NCI-H460 (cell line): Measurements from ENCODE around the gene PDE11A. TPM values are rescaled to one million over a fixed set of nuclear protein-coding genes. Genes with fewer than 3 reads are reported as not detected.

Experiments used
- DNase-seq: peaks from one replicate; pipeline ENCODE4 v3.0.0-alpha.2; 2016; ENCODE audit warnings: low read depth; ENCODE audit errors: extremely low read depth
- total RNA-seq: library from RNA; depleted of rRNA; stranded (reverse); fragments of >200 nt; shearing (Covaris generic); gene quantifications from 2 replicates; pipeline ENCODE4 v1.2.3, GENCODE V29; 2014

Gene PDE11A
- total RNA-seq, 1 experiment from 2014 or later, result 0.07 TPM

GRCh38 chr2:177612659-177613058 is 459.9 kb downstream of the PDE11A start:
- no peak for DNase-seq

DNA sequence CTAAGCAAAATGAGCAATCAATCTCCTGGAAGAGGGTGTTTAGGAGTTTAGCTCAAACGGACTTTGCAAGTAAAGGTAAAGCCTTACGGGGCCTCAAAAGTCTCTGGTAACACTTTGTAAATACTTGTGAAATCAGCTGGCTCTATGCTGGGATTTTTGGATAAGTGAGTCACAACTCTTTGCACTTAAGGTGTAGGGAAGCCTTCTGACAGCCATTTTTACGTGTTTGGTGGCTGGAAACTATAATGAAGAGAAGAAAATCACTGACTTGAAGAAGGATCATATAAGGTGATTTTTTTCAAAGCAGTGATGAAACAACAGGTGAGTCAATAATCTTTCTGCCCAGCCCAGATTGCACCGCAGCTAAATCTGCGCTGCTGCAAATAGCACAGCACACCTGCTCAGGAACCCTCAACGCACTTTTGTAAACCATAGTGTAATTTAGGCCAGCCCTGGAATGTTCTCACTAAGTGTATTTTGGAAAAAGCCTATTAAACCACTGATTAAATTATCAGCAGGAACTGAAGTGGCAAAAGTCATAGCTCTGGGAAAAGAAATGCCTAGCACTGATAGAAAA is 461.2 kb downstream of the PDE11A start:
- DNase-seq, result no peak

DNA sequence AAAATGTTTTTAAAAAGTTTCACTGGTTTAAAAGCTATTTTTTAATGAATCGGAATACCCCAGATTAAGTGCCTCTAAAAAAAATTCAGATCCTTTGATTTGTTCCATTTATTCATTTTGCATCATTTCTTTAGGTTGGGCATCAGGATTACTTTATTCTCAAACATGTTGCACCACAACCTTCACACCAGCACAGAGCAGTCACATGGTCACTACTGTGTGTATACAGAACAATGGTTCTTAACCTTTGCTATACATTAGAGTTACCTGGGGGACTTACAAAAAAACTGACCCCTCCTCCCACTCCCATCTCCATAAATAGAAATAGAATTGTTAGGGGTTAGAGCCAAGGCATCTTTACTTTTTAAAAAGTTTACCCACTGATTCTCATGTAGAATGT is 461.8 kb downstream of the PDE11A start:
- DNase-seq, result no peak

GRCh38 chr2:177606636-177607035 is 465.9 kb downstream of the PDE11A start:
- no peak for DNase-seq

GRCh38 chr2:177604271-177605065 is 468.1 kb downstream of the PDE11A start:
- peak; percentile 36 for DNase-seq

- no peak for DNase-seq
These were observed 468.8 kb downstream of the PDE11A start for GRCh38 chr2:177603768-177604167.

DNA sequence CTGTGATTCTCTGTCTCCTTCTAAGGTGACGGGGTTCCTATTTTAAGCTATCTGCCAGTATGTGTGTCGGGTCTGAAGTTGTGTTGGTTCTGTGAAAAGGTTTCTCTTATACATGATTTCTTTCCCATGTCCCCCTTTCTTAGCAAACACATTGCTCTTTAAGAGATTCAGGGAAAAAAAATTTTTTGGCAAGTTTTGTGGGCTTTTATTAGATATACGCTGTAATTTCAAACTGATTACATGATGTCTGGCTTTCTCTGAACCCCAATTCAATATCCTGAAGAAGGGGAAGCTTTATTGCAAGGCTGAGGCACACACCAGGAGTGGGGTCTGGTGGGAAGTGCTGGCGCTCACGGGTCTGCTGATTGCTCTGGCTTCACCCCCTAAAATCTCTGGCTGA is 469.4 kb downstream of the PDE11A start:
- DNase-seq, result no peak

GRCh38 chr2:177602611-177603164 is 469.9 kb downstream of the PDE11A start:
- DNase-seq, result no peak

- no peak for DNase-seq
These were observed 471.7 kb downstream of the PDE11A start for GRCh38 chr2:177600917-177601316.

- no peak for DNase-seq
These were observed 472.6 kb downstream of the PDE11A start for GRCh38 chr2:177599956-177600355.

GRCh38 chr2:177599139-177599688 is 473.4 kb downstream of the PDE11A start:
- DNase-seq, result no peak

DNA sequence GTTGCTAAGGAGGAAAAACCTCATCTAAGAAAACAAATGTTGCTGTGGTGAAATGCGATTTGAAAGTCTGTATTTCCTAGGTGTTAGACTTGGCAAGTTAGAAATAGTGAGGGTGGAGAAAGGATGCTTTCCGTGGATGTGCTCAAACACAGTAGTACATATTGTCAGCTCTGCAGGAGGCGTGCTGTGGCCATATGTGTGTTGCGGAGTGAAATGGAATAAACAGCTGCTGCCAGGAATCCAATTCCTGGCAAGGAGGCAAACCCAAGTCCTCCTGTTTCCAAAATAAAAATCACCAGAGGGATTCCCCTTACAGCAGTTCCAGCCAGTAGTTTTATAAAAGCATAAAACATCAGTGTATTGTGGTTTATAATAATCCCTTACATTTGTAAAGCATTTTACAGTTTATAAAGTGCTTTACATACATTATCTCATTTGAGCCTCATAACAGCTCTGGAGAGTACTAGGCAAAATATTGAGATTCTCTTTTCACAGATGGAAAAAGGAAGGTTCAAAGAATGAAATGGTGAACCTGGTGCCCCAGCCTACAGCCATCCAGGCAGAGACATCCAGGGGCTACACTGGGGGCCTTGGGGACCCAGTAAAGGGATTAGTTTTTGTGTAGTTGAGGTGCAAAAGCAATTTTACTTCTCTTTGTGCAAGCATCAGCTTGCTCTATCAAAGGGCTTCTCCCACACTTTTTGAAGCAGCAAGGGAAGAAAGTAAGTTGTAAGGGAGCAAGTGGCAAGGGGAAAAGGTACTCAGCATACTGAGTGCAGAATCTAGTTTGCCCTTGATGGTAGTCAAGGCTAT is 474.0 kb downstream of the PDE11A start:
- DNase-seq, result no peak

GRCh38 chr2:177597759-177598158 is 474.8 kb downstream of the PDE11A start:
- no peak for DNase-seq

- no peak for DNase-seq
These were observed 475.7 kb downstream of the PDE11A start for GRCh38 chr2:177596866-177597265.

GRCh38 chr2:177595126-177595845 is 477.3 kb downstream of the PDE11A start:
- no peak for DNase-seq

GRCh38 chr2:177593402-177593801 is 479.2 kb downstream of the PDE11A start:
- no peak for DNase-seq

- DNase-seq, result no peak
These were observed 479.6 kb downstream of the PDE11A start for GRCh38 chr2:177592945-177593344.

DNA sequence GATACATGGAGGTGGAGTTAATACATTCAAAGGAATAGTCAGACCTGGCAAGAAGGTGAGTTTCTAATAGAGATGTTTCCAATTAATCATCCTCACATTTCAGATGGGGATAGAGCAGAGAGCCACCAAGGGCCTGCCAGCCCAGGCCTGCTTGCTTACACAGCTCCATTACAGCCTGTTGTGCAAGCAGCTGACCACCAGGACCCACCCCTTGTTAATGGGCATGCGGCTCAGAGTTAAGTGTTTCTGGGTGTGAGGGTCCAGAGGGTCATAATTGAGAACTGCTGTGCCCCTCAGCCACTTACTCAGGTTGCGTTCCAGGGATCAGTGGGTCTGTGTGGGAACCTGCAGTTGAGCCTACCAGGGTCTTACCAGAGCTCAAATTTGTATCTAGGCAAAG is 480.2 kb downstream of the PDE11A start:
- DNase-seq, result no peak

DNA sequence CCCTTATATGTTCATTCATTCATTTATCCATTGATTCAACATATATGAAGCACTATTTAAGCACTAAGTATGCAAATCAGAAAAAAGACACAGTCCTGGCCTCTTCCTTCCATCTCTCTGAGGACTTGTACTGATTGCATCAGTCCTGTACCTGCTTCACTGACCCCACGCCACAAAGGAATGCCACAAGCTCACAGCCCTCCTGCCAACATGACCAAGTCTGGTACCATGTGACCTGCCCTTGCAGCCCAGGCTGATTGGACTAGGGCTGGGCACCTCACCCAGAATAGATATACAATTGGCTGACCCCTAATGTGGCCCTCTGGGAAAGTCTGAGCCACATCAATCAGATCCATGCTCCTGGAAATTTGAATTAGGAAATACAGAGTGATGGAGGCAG is 483.4 kb downstream of the PDE11A start:
- no peak for DNase-seq

DNA sequence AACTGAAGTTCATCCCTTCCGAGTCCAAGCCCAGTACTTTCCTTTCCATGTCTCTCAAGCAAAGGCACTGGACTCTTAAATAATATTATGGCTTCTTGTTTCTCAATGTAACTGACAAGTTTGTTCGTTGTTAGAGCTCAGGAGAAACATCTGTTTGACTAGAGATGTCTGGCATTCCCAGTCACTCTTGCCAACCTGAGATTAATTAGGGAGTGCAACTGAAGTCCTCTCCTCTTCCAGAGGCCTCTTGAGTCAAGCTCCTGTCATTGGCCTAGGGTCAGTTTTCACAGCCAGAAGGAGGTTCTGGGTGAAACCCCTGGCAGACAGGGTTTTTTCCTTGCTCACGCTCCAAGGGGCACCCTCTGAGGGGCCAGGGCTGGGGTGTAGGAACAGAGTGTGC is 483.9 kb downstream of the PDE11A start:
- no peak for DNase-seq
